ENCODE results near the gene COMMD6. TPM values are rescaled to one million over a fixed set of nuclear protein-coding genes. Genes with fewer than 3 reads are reported as not detected.

The COMMD6 gene
- polyA plus RNA-seq, 1 experiment: 351 TPM

GRCh38 chr13:75494491-75494890 is 43.1 kb downstream of the COMMD6 start:
- ChIA-PET POLR2A (interaction anchor here (1.1 kb wide), 1 partner anchor 12 kb away, joined by 4 read pairs; the partner anchor contains the start of gene TBC1D4), CTCF (interaction anchor here (2.9 kb wide), 1 partner anchor 12 kb away, joined by 17 read pairs; the partner anchor contains the start of gene TBC1D4)
- Histone ChIP-seq H3K4me3 (ENCODE audit: low read depth, low read length) (no peak overlapping the region), H3K27me3 (ENCODE audit: control insufficient read depth, insufficient read depth, low read length) (no peaks in the 10 kb centered on the region), H3K27ac (ENCODE audit: low read depth, low read length) (no peak overlapping the region), H3K9me3 (ENCODE audit: control insufficient read depth, insufficient read depth, low read length) (peaks cover 3% of the 10 kb centered on the region; the same call in 1 of the 2 replicates)
- DNase-seq (ENCODE audit: low read depth, low spot score): no peak
- TF ChIP-seq CTCF (IDR thresholded peaks at IDR 0.05; ENCODE audit: low read depth, low read length): no peak

GRCh38 chr13:75493156-75493555 is 44.5 kb downstream of the COMMD6 start:
- TF ChIP-seq CTCF (IDR thresholded peaks at IDR 0.05; ENCODE audit: low read depth, low read length): no peak
- no peak overlapping the region for H3K4me3 ChIP-seq (ENCODE audit: low read depth, low read length)
- ChIA-PET POLR2A (interaction anchor here (0.5 to 1.0 kb wide), 3 partner anchors 45 to 154 kb away, joined by 3 to 6 read pairs (median 5); partner anchors contain the start of gene COMMD6), CTCF (interaction anchor here (1.2 to 3.3 kb wide), 2 partner anchors 11 to 120 kb away, joined by 4 to 26 read pairs; partner anchors contain the start of gene TBC1D4)
- peaks cover 3% of the 10 kb centered on the region; the same call in 1 of the 2 replicates for H3K9me3 ChIP-seq (ENCODE audit: control insufficient read depth, insufficient read depth, low read length)
- no peaks in the 10 kb centered on the region for H3K27me3 ChIP-seq (ENCODE audit: control insufficient read depth, insufficient read depth, low read length)
- no peak for DNase-seq (ENCODE audit: low read depth, low spot score)
- H3K27ac ChIP-seq (ENCODE audit: low read depth, low read length): no peak overlapping the region

GRCh38 chr13:75492389-75492788 is 45.3 kb downstream of the COMMD6 start:
- H3K4me3 ChIP-seq (ENCODE audit: low read depth, low read length): no peak overlapping the region
- H3K9me3 ChIP-seq (ENCODE audit: control insufficient read depth, insufficient read depth, low read length): peaks cover 3% of the 10 kb centered on the region; the same call in 1 of the 2 replicates
- POLR2A ChIA-PET: interaction anchor here (0.5 to 1.0 kb wide), 3 partner anchors 45 to 155 kb away, joined by 3 to 6 read pairs (median 5); partner anchors contain the start of gene COMMD6
- DNase-seq (ENCODE audit: low read depth, low spot score): no peak
- TF ChIP-seq CTCF (IDR thresholded peaks at IDR 0.05; ENCODE audit: low read depth, low read length): no peak
- H3K27me3 ChIP-seq (ENCODE audit: control insufficient read depth, insufficient read depth, low read length): no peaks in the 10 kb centered on the region
- H3K27ac ChIP-seq (ENCODE audit: low read depth, low read length): no peak overlapping the region
- CTCF ChIA-PET: interaction anchor here (1.2 to 3.3 kb wide), 2 partner anchors 10 to 120 kb away, joined by 4 to 26 read pairs; partner anchors contain the start of gene TBC1D4

- DNase-seq (ENCODE audit: low read depth, low spot score): no peak
- Histone ChIP-seq H3K27ac (ENCODE audit: low read depth, low read length) (no peak overlapping the region), H3K27me3 (ENCODE audit: control insufficient read depth, insufficient read depth, low read length) (no peaks in the 10 kb centered on the region), H3K4me3 (ENCODE audit: low read depth, low read length) (no peak overlapping the region), H3K9me3 (ENCODE audit: control insufficient read depth, insufficient read depth, low read length) (peaks cover 3% of the 10 kb centered on the region; the same call in 1 of the 2 replicates)
- ChIA-PET POLR2A (no interaction called here), CTCF (interaction anchor here (1.0 to 3.3 kb wide), 2 partner anchors 9 to 44 kb away, joined by 3 to 26 read pairs; partner anchors contain the start of gene TBC1D4)
- TF ChIP-seq CTCF (IDR thresholded peaks at IDR 0.05; ENCODE audit: low read depth, low read length): no peak
Observed at GRCh38 chr13:75491376-75491775, 46.3 kb downstream of the COMMD6 start.

GRCh38 chr13:75489502-75490263 is 48.0 kb downstream of the COMMD6 start:
- Histone ChIP-seq H3K27ac (ENCODE audit: low read depth, low read length) (no peak overlapping the region), H3K4me3 (ENCODE audit: low read depth, low read length) (no peak overlapping the region)

More at GRCh38 chr13:75489502-75490263, 48.0 kb downstream of the COMMD6 start:
- CTCF ChIA-PET: interaction anchor here (0.7 to 3.3 kb wide), 2 partner anchors 7 to 20 kb away, joined by 3 to 26 read pairs; partner anchors contain the start of gene TBC1D4
- H3K27me3 ChIP-seq (ENCODE audit: control insufficient read depth, insufficient read depth, low read length): no peaks in the 10 kb centered on the region
- DNase-seq (ENCODE audit: low read depth, low spot score): peak; percentile 15
- H3K9me3 ChIP-seq (ENCODE audit: control insufficient read depth, insufficient read depth, low read length): peaks cover 3% of the 10 kb centered on the region; the same call in 1 of the 2 replicates
- no peak for TF ChIP-seq CTCF (IDR thresholded peaks at IDR 0.05; ENCODE audit: low read depth, low read length)
- POLR2A ChIA-PET: no interaction called here

Data from AG04450 (cell line).